HUES6 (cell line): ENCODE results near the gene MTG1.
"Not testable (repeated sequence)": the region's sequence is repeated elsewhere in the genome, so short reads cannot be mapped to it uniquely, and the experiment has no call there.

ENCODE experiments used
- H3K27ac ChIP-seq: 2 replicates; pipeline ENCODE4 v1.7.0; 2013; ENCODE audit warnings: low read depth, mild to moderate bottlenecking, low read length, inconsistent platforms
- H3K27me3 ChIP-seq: 2 replicates; pipeline ENCODE4 v1.6.1; 2013; ENCODE audit warnings: low read length; ENCODE audit not compliant: control insufficient read depth, insufficient read depth
- H3K36me3 ChIP-seq: 2 replicates; pipeline ENCODE4 v1.6.1; 2013; ENCODE audit warnings: low read length; ENCODE audit not compliant: control insufficient read depth, insufficient read depth
- H3K4me1 ChIP-seq: 2 replicates; pipeline ENCODE4 v1.6.1; 2013; ENCODE audit warnings: low read length; ENCODE audit not compliant: control insufficient read depth, insufficient read depth
- H3K4me3 ChIP-seq: 2 replicates; pipeline ENCODE4 v1.5.1; 2013; ENCODE audit warnings: low read depth, low read length
- H3K9ac ChIP-seq: one replicate; pipeline ENCODE4 v1.6.1; 2013; ENCODE audit warnings: mild to moderate bottlenecking, low read length
- H3K9me3 ChIP-seq: 2 replicates; pipeline ENCODE4 v1.6.1; 2013; ENCODE audit warnings: low read depth, low read length; ENCODE audit not compliant: control insufficient read depth, insufficient read depth

The MTG1 gene

GRCh38 chr10:133465950-133466474 is 72.1 kb downstream of the MTG1 start:
- peaks cover 43% of the 10 kb centered on the region; the same call in 1 of the 2 replicates for H3K9me3 ChIP-seq
- H3K36me3 ChIP-seq = no peaks in the 10 kb centered on the region
- H3K4me3 ChIP-seq = no peak overlapping the region
- H3K4me1 ChIP-seq = no peaks in the 10 kb centered on the region
- H3K27ac ChIP-seq = no peak overlapping the region
- H3K27me3 ChIP-seq = peaks cover 31% of the 10 kb centered on the region
- H3K9ac ChIP-seq = no peak overlapping the region

DNA sequence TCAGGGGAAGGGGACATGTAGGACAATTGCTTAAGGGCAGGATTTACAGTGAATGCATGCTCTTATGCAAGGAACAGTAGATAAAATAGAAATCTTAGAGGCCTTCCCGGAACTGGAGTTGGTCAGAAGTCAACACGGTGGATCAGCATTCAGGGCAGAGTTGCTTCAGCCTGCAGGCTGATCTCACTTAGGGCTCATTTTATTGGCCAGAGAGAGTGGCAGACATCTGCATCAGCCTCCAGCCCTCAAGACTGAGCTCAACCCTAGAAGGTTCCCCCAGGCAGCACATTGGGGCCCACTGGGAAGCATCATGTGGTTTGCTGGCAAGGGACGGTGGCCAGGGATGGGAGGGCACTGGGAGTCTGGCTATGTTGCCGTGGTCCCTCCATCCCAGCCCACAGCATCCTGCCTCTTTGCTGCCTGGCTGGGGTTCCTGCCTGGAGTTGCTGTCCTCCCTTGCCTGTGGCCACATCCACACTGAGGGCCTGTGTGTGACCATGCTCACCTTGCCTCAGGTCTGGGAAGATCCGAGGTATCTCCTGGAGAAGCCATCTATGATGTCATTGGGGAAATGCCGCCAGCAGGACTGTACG is 72.8 kb downstream of the MTG1 start:
- Histone ChIP-seq H3K9me3 (peaks cover 49% of the 10 kb centered on the region; the same call in 1 of the 2 replicates), H3K9ac (no peak overlapping the region), H3K27me3 (peaks cover 31% of the 10 kb centered on the region), H3K27ac (no peak overlapping the region), H3K36me3 (no peaks in the 10 kb centered on the region), H3K4me1 (no peaks in the 10 kb centered on the region), H3K4me3 (no peak overlapping the region)

- H3K4me1 ChIP-seq = no peaks in the 10 kb centered on the region
- H3K27me3 ChIP-seq = peaks cover 31% of the 10 kb centered on the region
- no peak overlapping the region for H3K4me3 ChIP-seq
- H3K36me3 ChIP-seq = no peaks in the 10 kb centered on the region
- H3K9ac ChIP-seq = no peak overlapping the region
- H3K27ac ChIP-seq = no peak overlapping the region
- peaks cover 48% of the 10 kb centered on the region; the same call in 1 of the 2 replicates for H3K9me3 ChIP-seq
Measured at GRCh38 chr10:133467286-133467911, 73.4 kb downstream of the MTG1 start.

- H3K27ac ChIP-seq, H3K4me1 ChIP-seq, H3K4me3 ChIP-seq, H3K36me3 ChIP-seq, H3K9ac ChIP-seq: not testable (repeated sequence)
- Histone ChIP-seq H3K27me3 (peaks cover 24% of the 10 kb centered on the region), H3K9me3 (peaks cover 52% of the 10 kb centered on the region; the same call in 1 of the 2 replicates)
Measured at GRCh38 chr10:133469205-133469604, 75.2 kb downstream of the MTG1 start.

DNA sequence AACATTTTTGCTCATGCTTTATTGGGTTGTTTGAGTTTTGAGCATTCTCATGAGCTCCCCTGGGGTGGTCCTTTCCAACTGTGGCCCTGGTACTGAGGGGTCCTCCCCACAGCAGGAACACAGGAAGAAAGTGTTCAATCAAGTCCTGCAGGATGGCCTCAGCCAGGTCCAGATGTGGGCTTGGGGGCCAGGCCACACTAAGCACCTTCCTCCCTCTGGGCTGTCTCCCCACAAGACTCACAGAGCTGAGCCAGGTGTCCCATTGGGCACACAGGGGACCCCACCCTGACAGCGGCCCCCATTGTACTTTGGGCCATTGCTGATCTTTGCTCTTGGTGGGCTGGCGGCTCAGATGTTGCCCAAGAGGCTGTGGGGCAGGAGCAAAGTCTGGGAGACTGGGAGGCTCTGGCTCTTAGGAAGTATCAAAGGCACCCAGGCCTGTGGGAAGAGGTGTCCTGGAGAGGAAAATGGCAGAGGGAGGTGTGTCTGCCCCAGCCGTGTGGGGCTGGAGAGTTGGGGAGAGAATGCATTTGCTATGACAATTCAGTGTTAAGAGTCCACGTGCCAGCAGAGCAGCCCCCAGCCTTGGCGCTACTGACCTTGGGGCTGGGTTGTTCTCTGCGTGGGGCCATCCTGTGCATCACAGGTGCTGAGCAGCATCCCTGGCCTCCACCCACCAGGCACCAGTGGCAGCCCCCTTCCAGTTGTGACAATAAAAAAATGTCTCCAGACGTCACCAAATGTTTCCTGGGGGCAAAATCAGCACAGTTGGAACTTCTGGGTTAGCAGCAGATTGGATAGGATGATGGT is 77.5 kb downstream of the MTG1 start:
- H3K4me1 ChIP-seq = no peaks in the 10 kb centered on the region
- H3K27ac ChIP-seq = no peak overlapping the region
- no peak overlapping the region for H3K4me3 ChIP-seq
- peaks cover 4% of the 10 kb centered on the region; the same call in 1 of the 2 replicates for H3K27me3 ChIP-seq
- no peaks in the 10 kb centered on the region for H3K36me3 ChIP-seq
- peaks cover 61% of the 10 kb centered on the region; the same call in 1 of the 2 replicates for H3K9me3 ChIP-seq
- no peak overlapping the region for H3K9ac ChIP-seq
